Keratinocyte (primary cell): Measurements from ENCODE around the gene ATP5F1E.

Experiments used
- CTCF ChIP-seq, 3 experiments: IDR thresholded peaks in 1 of 3; conservative IDR thresholded peaks in 1 of 3; optimal IDR thresholded peaks in 1 of 3; 2 replicates in 2 of 3; 3 replicates in 1 of 3; pipeline versions ENCODE3 to v1.5.1; 2011; ENCODE audit warnings: low read length in 3 of 3, mild to moderate bottlenecking in 3 of 3, moderate library complexity in 2 of 3, control low read depth in 1 of 3, inconsistent platforms in 1 of 3; ENCODE audit not compliant: insufficient read depth in 2 of 3; ENCODE audit errors: extremely low read depth in 1 of 3
- EZH2 ChIP-seq: IDR thresholded peaks from one replicate; pipeline ENCODE4 v1.6.1; 2012; ENCODE audit warnings: inconsistent platforms, mild to moderate bottlenecking, low read length, moderate library complexity

GRCh38 chr20:59051666-59052185, 19.6 kb upstream of the ATP5F1E start:
- TF ChIP-seq CTCF (optimal IDR thresholded peaks at IDR 0.05 in 1 of 3, IDR thresholded peaks at IDR 0.05 in 1 of 3, conservative IDR thresholded peaks at IDR 0.05 in 1 of 3; ENCODE audit: extremely low read depth in 1 of 3, insufficient read depth in 2 of 3, low read length in 3 of 3), result no peak
- TF ChIP-seq EZH2, result no peak
